ENCODE results near the gene LEF1.

Gene LEF1

DNA sequence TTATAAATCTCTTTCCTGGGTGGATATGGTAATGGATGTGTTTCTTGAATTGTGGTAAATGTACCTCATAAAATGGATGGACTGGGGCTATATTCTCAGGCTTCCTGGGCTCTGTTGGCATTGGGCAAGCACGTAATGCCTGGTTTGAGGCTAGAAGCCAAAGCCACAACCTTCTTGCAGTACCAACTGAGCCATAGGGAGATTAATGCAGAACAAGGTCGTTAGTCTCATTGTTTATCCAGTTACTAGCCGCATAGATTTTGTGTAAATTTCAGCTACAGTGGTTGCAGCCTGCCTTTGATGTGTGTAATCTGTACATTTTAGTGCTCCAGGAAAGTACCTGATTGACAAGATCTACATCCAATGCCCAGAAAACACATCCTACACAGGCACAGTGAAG is 7.2 kb upstream of the LEF1 start:
- DNase-seq (ENCODE audit: low spot score), result no peak

DNA sequence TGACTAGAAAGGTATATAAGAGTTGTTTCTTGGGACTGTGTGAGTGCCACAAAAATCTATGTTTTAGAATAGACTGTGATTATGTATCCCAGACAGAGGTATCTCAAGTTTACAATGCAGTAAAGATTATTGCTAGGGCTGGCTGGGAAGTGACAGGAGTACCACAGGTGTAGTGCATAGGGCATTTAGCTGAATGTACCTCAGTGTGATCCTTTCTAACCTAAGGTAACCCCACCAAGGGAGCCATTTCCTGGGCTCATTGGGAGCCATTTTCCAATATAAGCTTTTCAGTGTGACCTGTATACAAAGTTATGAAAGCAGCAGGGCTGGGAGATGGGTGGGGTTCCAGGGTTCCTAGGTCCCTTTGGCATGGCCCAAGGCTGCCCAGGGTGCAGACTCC is 6.1 kb upstream of the LEF1 start:
- DNase-seq (ENCODE audit: low spot score), result no peak

- DNase-seq (ENCODE audit: low spot score), result no peak
Measured at GRCh38 chr4:108173599-108174057, 4.9 kb upstream of the LEF1 start.

DNA sequence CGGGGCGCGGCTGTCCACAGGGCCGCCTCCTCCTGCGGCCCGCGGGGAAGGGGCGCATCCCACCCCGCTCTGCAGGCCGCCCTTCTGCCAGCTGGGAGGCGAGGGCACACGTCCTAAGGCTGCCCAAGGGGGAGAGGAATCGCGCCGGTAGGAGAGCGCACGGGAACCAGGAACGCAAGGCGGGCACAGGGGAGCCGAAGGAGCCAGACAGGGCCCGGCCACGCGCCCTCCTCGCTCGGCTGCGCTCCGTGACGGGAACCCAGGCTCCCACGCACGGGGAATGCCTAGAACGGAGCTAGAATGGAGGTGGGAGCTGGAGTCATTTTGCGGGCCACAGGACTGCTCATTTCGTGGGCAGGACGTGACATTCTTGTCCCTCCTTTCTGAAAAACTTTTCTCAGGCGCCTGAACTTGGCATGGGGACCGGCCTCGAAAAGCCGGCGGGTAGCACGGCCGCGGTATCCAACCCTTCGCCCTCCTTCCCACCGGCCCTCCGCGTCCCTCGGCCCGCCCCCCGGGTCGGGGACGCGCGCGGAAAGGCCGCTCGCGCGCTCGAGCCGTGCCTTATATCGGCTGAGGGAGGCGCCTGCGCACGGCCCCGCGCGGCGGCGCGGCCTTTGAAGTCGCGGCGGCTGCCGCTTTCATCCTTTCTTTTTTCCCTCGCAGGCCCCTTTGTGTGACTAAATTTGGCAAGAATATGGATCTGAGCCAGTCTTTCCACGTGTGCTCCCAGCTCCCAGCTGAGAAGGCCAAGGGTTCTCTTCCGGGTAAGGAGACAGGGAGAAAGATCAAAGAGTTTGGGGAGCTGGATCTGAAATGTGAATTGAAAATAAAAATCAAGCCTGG is 4.2 kb upstream of the LEF1 start:
- peak; percentile 64 for DNase-seq (ENCODE audit: low spot score)

GRCh38 chr4:108172231-108172752 is 3.6 kb upstream of the LEF1 start:
- DNase-seq (ENCODE audit: low spot score), result peak; percentile 59

DNA sequence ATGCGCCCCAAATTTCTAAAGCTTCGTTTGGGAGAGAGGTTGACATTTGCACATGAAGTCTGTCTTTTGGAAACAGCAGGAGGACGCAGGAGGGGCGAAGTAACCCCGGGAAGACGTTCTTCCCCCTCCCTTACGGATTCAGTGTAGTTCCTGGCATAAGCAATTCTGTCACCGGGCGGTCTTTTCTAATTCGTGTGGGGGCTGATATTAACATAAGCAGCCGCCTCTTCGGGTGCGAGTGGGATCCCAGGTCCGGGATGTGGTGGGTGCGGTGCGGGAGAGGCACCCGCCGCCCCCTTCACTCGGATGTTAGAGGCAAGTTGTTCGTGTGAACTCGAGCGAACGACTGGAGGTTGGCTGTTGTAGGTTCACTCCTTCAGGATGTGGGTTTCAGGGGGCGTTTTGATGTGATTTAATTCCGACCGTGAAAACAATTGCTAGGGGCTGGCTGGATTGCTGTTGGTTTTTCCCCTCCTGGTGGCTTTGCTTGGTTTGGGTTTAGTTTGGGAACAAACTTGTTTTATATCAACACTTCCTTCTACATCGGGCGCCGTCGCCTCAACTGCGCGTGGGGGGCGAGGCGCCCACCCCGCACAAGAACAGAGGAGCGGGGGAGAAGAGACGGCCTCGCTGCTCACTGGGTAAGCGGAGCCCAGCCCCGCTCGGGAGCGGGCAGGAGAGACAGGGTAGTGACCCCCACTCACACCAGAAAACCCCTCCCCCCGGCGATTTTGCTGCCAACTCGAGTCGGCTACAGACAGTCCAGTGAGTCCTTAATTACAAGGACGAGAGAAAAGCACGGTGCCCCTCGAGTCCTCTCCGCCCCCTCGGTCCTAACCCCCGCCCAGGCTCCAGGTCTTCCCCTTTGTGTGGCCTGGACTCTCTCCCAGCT is 2.9 kb upstream of the LEF1 start:
- no peak for DNase-seq (ENCODE audit: low spot score)

- no peak for DNase-seq (ENCODE audit: low spot score)
Measured at GRCh38 chr4:108170631-108171338, 2.1 kb upstream of the LEF1 start.

GRCh38 chr4:108169664-108170063 is 932 bp upstream of the LEF1 start:
- DNase-seq (ENCODE audit: low spot score), result no peak

DNA sequence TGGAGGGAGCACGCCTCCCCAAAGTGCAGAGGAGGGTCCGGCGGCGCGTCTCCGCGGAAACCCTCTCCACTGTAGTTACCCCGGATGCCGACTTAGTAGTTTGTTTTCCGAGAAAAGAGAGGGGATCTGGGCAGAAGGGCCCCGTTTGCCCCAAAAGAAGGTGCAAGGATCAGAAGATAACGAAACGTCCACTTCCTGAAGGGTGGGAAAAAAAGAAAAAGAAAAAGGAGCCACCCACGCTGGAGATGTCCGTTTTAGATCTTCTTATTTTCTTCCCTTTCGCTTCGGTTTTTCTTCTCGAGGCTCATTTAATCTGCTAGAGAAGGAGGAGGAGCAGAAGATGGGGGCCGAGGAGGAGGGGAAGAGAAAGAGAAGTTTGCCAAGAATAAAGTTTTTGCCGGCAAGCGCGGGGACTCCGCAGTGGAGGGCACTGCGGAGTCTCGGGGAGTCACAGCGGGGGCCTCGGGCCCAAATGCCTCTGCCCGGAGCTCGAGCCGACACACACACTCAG is 517 bp downstream of the LEF1 start:
- DNase-seq (ENCODE audit: low spot score), result no peak

DNA sequence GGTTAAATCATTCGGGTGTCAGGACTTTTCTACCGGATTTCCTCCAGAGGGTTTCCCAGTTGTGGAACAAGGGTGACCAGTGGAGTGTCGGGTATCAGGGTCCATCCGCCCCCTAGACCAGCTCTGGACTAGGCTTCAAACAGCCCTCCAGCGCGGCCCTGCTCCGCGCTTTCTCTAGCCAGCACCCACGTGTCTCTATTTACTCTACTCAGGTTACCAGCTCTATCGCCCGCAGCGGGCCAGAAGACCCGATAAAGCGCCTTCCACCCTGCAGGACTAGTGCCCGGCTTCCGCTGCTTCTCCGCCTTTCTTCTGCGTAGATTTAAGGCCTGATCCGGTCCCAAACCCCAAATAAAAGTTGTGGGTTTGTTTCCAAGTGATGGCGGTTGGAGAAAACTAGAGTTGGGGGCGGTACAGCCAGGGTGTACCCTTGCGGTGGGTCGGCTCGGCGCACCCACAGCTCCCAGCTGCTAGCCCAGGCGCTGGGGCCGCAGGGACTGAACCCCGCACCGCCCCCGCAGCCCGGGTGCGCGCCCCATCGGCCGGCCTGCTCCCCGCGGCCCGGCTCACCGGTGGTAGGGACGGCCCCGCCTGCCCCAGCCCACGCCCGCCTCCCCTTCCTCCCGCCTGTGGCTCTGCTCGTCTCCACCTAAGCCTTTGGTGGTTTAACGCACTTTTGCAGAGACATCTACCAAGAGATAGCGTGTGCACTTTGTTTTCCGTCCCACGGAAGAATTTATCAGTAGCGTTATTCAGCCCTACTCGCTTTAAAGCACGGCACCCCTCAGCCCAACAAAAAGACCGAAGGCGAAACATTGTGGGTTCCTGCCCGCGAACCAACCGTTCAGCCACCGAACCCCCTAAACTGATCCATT is 2.1 kb downstream of the LEF1 start:
- no peak for DNase-seq (ENCODE audit: low spot score)

DNA sequence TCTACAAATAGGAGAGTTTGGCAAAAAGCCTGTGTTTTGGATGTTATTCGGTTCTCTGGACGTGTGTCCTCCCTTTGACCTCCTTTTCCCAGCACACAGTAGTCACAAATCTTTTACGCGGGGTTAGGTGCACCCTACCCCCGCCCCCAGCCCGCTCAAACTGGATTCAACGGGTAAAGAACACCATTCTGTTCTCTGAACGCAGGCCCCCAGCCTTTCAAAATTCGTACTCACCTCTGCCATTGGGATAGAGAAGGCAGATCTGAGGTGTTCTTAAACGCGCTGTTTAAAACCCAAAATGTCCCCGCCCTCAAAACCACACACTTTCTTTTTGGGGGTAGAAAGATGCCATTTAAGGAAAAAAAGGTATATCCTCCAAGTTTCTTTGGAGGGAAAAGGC is 2.7 kb downstream of the LEF1 start:
- no peak for DNase-seq (ENCODE audit: low spot score)

GRCh38 chr4:108165586-108165985 is 3.1 kb downstream of the LEF1 start:
- DNase-seq (ENCODE audit: low spot score), result no peak

DNA sequence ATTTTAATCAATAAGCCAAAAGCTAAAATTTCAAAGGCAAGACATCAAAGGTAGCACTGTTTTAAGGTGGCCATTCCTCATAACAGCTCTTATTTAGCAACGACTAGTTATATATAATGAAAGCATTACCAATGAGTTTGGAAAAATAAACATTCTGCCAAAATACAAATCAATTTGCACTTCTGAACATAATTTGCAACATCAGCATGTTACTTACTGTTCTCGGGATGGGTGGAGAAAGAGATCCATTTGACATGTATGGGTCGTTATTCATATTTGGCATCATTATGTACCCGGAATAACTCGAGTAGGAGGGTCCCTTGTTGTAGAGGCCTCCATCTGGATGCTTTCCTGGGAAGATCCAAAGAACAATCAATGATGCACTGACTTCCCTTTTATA is 5.4 kb downstream of the LEF1 start:
- no peak for DNase-seq (ENCODE audit: low spot score)

DNA sequence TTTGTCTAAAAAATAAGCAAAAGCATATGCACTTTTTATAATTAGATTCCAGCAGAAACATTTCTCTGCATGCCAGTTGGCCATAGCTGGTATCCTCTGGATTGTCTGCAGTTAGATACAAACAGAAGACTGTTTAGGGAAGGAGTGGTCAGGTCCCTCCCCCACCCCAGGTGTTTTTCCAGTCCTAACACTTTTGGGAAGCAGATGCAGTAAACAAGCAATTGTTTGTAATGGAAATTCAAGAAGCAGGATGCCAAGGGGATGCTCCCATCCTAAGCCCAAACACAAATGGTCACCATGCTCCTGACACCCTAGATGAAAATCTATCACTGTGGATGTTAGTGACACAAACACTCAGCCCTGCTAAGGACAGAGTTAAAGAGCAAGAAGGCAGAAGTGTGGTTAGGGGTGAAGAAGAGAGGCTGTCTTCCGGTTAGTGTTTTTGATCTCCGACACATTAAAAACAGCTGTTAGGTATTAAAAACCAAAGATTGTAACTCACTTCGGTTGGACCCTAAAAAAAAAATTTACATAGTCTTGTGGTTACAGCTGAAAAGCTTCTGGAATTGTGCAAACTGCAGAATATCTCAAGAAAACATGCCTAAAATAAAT is 7.9 kb downstream of the LEF1 start:
- no peak for DNase-seq (ENCODE audit: low spot score)

- no peak for DNase-seq (ENCODE audit: low spot score)
Measured at GRCh38 chr4:108159845-108160244, 8.9 kb downstream of the LEF1 start.

- DNase-seq (ENCODE audit: low spot score), result no peak
Measured at GRCh38 chr4:108157655-108158054, 11.1 kb downstream of the LEF1 start.

DNA sequence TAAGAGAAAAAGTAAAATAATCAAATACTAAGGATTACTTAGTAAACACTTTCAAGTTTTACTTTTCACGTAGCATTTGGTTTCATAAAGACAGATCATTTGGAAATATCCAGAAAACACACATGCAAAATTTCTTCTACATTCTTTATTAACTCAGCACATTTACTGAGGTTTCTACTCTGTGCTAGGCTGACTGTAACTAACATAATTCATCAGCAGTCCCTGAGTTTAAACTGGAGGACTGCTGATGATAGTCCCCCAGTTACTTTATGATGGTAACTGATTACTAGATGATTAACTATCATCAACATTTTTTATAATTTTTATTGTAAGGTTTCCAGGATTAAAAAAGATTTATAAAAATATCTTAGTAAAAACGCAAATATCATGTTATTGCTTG is 12.3 kb downstream of the LEF1 start:
- DNase-seq (ENCODE audit: low spot score), result no peak

DNA sequence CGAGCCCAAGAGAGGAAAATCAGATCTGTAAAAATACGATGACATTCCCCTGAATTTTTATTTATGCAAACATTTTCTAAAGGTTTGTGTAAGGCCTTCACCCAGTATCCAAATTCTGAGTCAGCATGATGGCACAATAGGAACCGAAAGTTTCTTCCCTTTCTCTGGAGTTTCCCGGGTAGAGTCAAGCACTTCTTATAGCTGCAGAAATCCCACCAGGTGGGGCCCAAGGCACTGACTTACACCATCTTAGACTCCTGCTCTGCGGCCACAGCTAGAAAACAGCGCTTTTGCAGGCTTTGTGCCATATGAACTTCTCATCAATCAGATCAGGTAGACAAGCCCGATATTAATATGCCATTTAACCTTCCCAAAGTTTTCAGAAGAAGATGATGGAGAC is 13.4 kb downstream of the LEF1 start:
- DNase-seq (ENCODE audit: low spot score), result no peak

DNA sequence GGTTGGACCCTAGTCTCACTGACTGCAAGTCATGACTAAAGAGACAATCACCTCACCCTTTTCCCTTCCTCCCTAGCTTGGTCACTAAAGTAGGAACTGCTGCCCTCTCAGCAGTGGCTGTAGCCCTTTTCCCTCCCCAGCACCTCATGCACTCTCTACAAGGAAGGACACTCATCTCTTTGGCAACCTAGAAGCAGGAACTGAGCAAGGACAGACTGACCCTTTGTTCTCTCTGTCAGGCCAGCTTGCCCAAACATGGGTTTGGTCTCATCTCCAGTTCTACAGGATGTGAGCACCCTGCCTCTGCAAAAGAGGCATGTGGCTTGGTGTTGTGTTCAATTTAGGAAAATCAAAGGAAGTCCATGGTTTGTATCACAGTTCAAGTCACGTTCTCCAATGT is 15.8 kb downstream of the LEF1 start:
- no peak for DNase-seq (ENCODE audit: low spot score)

- no peak for DNase-seq (ENCODE audit: low spot score)
Measured at GRCh38 chr4:108149588-108150380, 18.9 kb downstream of the LEF1 start.

Data from HuH-7.5 (cell line).